Prostate gland (tissue), 2 donors: ENCODE data around the gene BTLA. TPM values are rescaled to one million over a fixed set of nuclear protein-coding genes. Genes with fewer than 3 reads are reported as not detected.

Experiments
- DNase-seq: peaks from one replicate; pipeline ENCODE4 v3.0.0-alpha.2; 2019; ENCODE audit warnings: low spot score
- H3K27ac ChIP-seq, 2 donors: fragments of 200-600 bp; sonication (generic); 2 replicates each; pipeline ENCODE4 v1.5.1; 2017 to 2019
- H3K27me3 ChIP-seq: fragments of 200-600 bp; sonication (generic); replicated peaks from 2 replicates; pipeline ENCODE4 v1.5.1; 2019; ENCODE audit not compliant: insufficient read depth
- H3K36me3 ChIP-seq, 2 donors: fragments of 200-600 bp; sonication (generic); 1 replicate in 1 of 2; 2 replicates in 1 of 2; pipeline versions ENCODE4 v1.5.1 to v1.8.1; 2017 to 2019
- H3K4me1 ChIP-seq: fragments of 200-600 bp; sonication (generic); replicated peaks from 2 replicates; pipeline ENCODE4 v1.5.1; 2019
- H3K4me3 ChIP-seq, 2 donors: fragments of 200-600 bp; sonication (generic); 2 replicates each; pipeline ENCODE4 v1.5.1; 2017 to 2019
- H3K9me3 ChIP-seq: fragments of 200-600 bp; sonication (generic); 2 replicates; pipeline ENCODE4 v1.5.1; 2017
- CTCF ChIP-seq, 4 experiments: fragments of 200-600 bp in 2 of 4; fragments of 450-650 bp in 2 of 4; sonication (generic) in 2 of 4; IDR thresholded peaks; 1 replicate in 3 of 4; 2 replicates in 1 of 4; pipeline ENCODE4 v1.5.1; 2016 to 2019; ENCODE audit warnings: antibody characterized with exemption in 4 of 4, mild to moderate bottlenecking in 2 of 4, moderate library complexity in 2 of 4
- POLR2A ChIP-seq: fragments of 450-650 bp; IDR thresholded peaks from one replicate; pipeline ENCODE4 v1.6.1; 2016; ENCODE audit warnings: antibody characterized with exemption, mild to moderate bottlenecking
- POLR2AphosphoS5 ChIP-seq: sonication (generic); formaldehyde crosslinking; IDR thresholded peaks from one replicate; pipeline ENCODE4 v1.6.1; 2017; ENCODE audit warnings: antibody characterized with exemption
- WGBS: methylation state at CpG from one replicate; pipeline ENCODE4 v1.1.5; 2018; 5-methylcytosine and 5-hydroxymethylcytosine counted together
- intact Hi-C: fragments of 100-400 bp; cut with DNase I; formaldehyde crosslinking; loops from one replicate; pipeline ENCODE4 v1.14.2; 2022
- total RNA-seq, 2 donors: library from RNA; depleted of rRNA; stranded (reverse); fragments of >200 nt; gene quantifications; one replicate each; pipeline ENCODE4 v1.1.0, GENCODE V29; 2016

The BTLA gene
- total RNA-seq, 2 donors from 2014 or later: 2.6 TPM; not detected in 1

GRCh38 chr3:112508860-112509259 lies 9.6 kb upstream of the BTLA start:
- Histone ChIP-seq H3K4me1 (no peaks in the 10 kb centered on the region), H3K27ac (no peak overlapping the region), H3K27me3 (no peaks in the 10 kb centered on the region), H3K4me3 (no peak overlapping the region), H3K36me3 (no peaks in the 10 kb centered on the region), H3K9me3 (no peaks in the 10 kb centered on the region)
- TF ChIP-seq POLR2AphosphoS5: no peak
- TF ChIP-seq CTCF (IDR thresholded peaks at IDR 0.05): no peak
- no peak for TF ChIP-seq POLR2A
- intact Hi-C loops: no loop called here
- no peak for DNase-seq

GRCh38 chr3:112508261-112508660 lies 9.0 kb upstream of the BTLA start:
- Histone ChIP-seq H3K4me3 (no peak overlapping the region), H3K36me3 (no peaks in the 10 kb centered on the region), H3K27me3 (no peaks in the 10 kb centered on the region), H3K4me1 (no peaks in the 10 kb centered on the region), H3K27ac (no peak overlapping the region), H3K9me3 (no peaks in the 10 kb centered on the region)
- no peak for TF ChIP-seq POLR2AphosphoS5
- TF ChIP-seq POLR2A: no peak
- no peak for TF ChIP-seq CTCF (IDR thresholded peaks at IDR 0.05)
- 92% methylated on average over 2 of the region's 2 CpGs for WGBS
- intact Hi-C loops: no loop called here
- DNase-seq: no peak

GRCh38 chr3:112505907-112506306 lies 6.6 kb upstream of the BTLA start:
- 37% methylated on average over 2 of the region's 2 CpGs for WGBS
- no peak for TF ChIP-seq POLR2A
- TF ChIP-seq POLR2AphosphoS5: no peak
- no peak for TF ChIP-seq CTCF (IDR thresholded peaks at IDR 0.05)
- DNase-seq: no peak

GRCh38 chr3:112504123-112504522 lies 4.9 kb upstream of the BTLA start:
- intact Hi-C loops: no loop called here
- Histone ChIP-seq H3K4me3 (no peak overlapping the region), H3K36me3 (no peaks in the 10 kb centered on the region), H3K4me1 (no peaks in the 10 kb centered on the region), H3K27ac (no peak overlapping the region), H3K27me3 (no peaks in the 10 kb centered on the region), H3K9me3 (no peaks in the 10 kb centered on the region)
- TF ChIP-seq POLR2A: no peak
- no peak for DNase-seq
- 85% methylated on average over 3 of the region's 3 CpGs for WGBS

More at GRCh38 chr3:112505907-112506306, 6.6 kb upstream of the BTLA start:
- H3K9me3 ChIP-seq: no peaks in the 10 kb centered on the region
- intact Hi-C loops: no loop called here
- no peaks in the 10 kb centered on the region for H3K27me3 ChIP-seq
- H3K4me3 ChIP-seq: no peak overlapping the region
- H3K4me1 ChIP-seq: no peaks in the 10 kb centered on the region
- H3K36me3 ChIP-seq: no peaks in the 10 kb centered on the region
- H3K27ac ChIP-seq: no peak overlapping the region

- Histone ChIP-seq H3K9me3 (no peaks in the 10 kb centered on the region), H3K27ac (no peak overlapping the region), H3K4me3 (no peak overlapping the region), H3K4me1 (no peaks in the 10 kb centered on the region), H3K27me3 (no peaks in the 10 kb centered on the region), H3K36me3 (no peaks in the 10 kb centered on the region)
- 90% methylated on average over 4 of the region's 4 CpGs for WGBS
- intact Hi-C loops: no loop called here
- no peak for DNase-seq
- no peak for TF ChIP-seq POLR2AphosphoS5
- TF ChIP-seq CTCF (IDR thresholded peaks at IDR 0.05): no peak
- no peak for TF ChIP-seq POLR2A
Observed at GRCh38 chr3:112503304-112503972, 4.2 kb upstream of the BTLA start.
